CD14-positive monocyte (primary cell): ENCODE results near the gene KCNG2. TPM values are rescaled to one million over a fixed set of nuclear protein-coding genes. Genes with fewer than 3 reads are reported as not detected.

ENCODE experiments used
- DNase-seq, 3 donors: peaks; one replicate each; pipeline ENCODE4 v3.0.0-alpha.2; 2011 to 2022
- H2AFZ ChIP-seq: 2 replicates; pipeline ENCODE4 v1.6.0; 2012; ENCODE audit warnings: mild to moderate bottlenecking, low read depth, low read length, inconsistent platforms; ENCODE audit not compliant: insufficient read depth, poor library complexity, severe bottlenecking
- H3K27ac ChIP-seq, 2 donors: 1 replicate in 1 of 2; 2 replicates in 1 of 2; pipeline ENCODE4 v1.5.1; 2012 to 2013; ENCODE audit warnings: low read length in 2 of 2, control low read depth in 1 of 2, inconsistent platforms in 1 of 2, low read depth in 1 of 2, mild to moderate bottlenecking in 1 of 2
- H3K27me3 ChIP-seq, 2 donors: one replicate each; pipeline versions ENCODE4 v1.6.0 to v1.6.1; 2011 to 2013; ENCODE audit warnings: low read length in 2 of 2; ENCODE audit not compliant: control insufficient read depth in 2 of 2, insufficient read depth in 2 of 2
- H3K36me3 ChIP-seq, 2 donors: replicated peaks in 1 of 2; 1 replicate in 1 of 2; 2 replicates in 1 of 2; pipeline versions ENCODE4 v1.5.1 to v1.6.1; 2012 to 2013; ENCODE audit warnings: low read length in 2 of 2, control low read depth in 1 of 2, inconsistent platforms in 1 of 2, mild to moderate bottlenecking in 1 of 2; ENCODE audit not compliant: insufficient read depth in 2 of 2, control insufficient read depth in 1 of 2
- H3K4me1 ChIP-seq, 2 donors: 1 replicate in 1 of 2; 2 replicates in 1 of 2; pipeline versions ENCODE4 v1.5.1 to v1.6.1; 2012 to 2013; ENCODE audit warnings: low read length in 2 of 2, control low read depth in 1 of 2, inconsistent platforms in 1 of 2, mild to moderate bottlenecking in 1 of 2, moderate library complexity in 1 of 2; ENCODE audit not compliant: insufficient read depth in 2 of 2, control insufficient read depth in 1 of 2
- H3K4me2 ChIP-seq: replicated peaks from 2 replicates; pipeline ENCODE3; 2012; ENCODE audit warnings: low read length, moderate library complexity, mild to moderate bottlenecking; ENCODE audit not compliant: poor library complexity, severe bottlenecking; ENCODE audit errors: extremely low read depth
- H3K4me3 ChIP-seq, 3 experiments: fragments of 200-600 bp in 1 of 3; sonication (generic) in 1 of 3; replicated peaks in 1 of 3; 1 replicate in 2 of 3; 2 replicates in 1 of 3; pipeline ENCODE4 v1.5.1; 2011 to 2013; ENCODE audit warnings: low read length in 3 of 3, mild to moderate bottlenecking in 3 of 3, control low read depth in 2 of 3, low read depth in 2 of 3, inconsistent platforms in 1 of 3, moderate library complexity in 1 of 3
- H3K79me2 ChIP-seq: 2 replicates; pipeline ENCODE4 v1.6.0; 2012; ENCODE audit warnings: mild to moderate bottlenecking, control low read depth, inconsistent platforms, low read length, moderate library complexity; ENCODE audit not compliant: insufficient read depth
- H3K9ac ChIP-seq: 2 replicates; pipeline ENCODE4 v1.6.0; 2017; ENCODE audit warnings: low read length, mild to moderate bottlenecking; ENCODE audit not compliant: insufficient read depth, poor library complexity, severe bottlenecking
- H3K9me3 ChIP-seq, 2 donors: replicated peaks in 1 of 2; 1 replicate in 1 of 2; 2 replicates in 1 of 2; pipeline versions ENCODE4 v1.5.1 to v1.6.1; 2012 to 2013; ENCODE audit warnings: low read length in 2 of 2, control low read depth in 1 of 2; ENCODE audit not compliant: control insufficient read depth in 1 of 2, insufficient read depth in 1 of 2
- H4K20me1 ChIP-seq: 2 replicates; pipeline ENCODE4 v1.6.0; 2012; ENCODE audit warnings: mild to moderate bottlenecking, low read length, control low read depth, moderate library complexity; ENCODE audit not compliant: insufficient read depth
- H3K27ac Mint-ChIP-seq, 7 donors: one replicate each; pipeline ENCODE4 v1.8.0; 2020; ENCODE audit warnings: mild to moderate bottlenecking in 7 of 7, mixed read lengths in 7 of 7, moderate library complexity in 6 of 7, inconsistent platforms in 2 of 7
- H3K27me3 Mint-ChIP-seq, 3 donors: one replicate each; pipeline ENCODE4 v1.8.0; 2021 to 2022; ENCODE audit warnings: low read depth in 3 of 3, mild to moderate bottlenecking in 3 of 3, mixed read lengths in 3 of 3, moderate library complexity in 3 of 3, inconsistent platforms in 1 of 3
- H3K36me3 Mint-ChIP-seq, 2 donors: one replicate each; pipeline ENCODE4 v1.8.0; 2020; ENCODE audit warnings: mixed read lengths in 2 of 2, inconsistent platforms in 1 of 2, mild to moderate bottlenecking in 1 of 2
- H3K4me1 Mint-ChIP-seq: one replicate; pipeline ENCODE4 v1.8.0; 2020; ENCODE audit warnings: mild to moderate bottlenecking, mixed read lengths
- H3K4me3 Mint-ChIP-seq, 2 donors: one replicate each; pipeline ENCODE4 v1.8.0; 2020; ENCODE audit warnings: mild to moderate bottlenecking in 2 of 2, mixed read lengths in 2 of 2, moderate library complexity in 1 of 2
- H3K9me3 Mint-ChIP-seq, 7 donors: one replicate each; pipeline ENCODE4 v1.8.0; 2020 to 2022; ENCODE audit warnings: mixed read lengths in 7 of 7, mild to moderate bottlenecking in 6 of 7, moderate library complexity in 6 of 7, inconsistent platforms in 2 of 7
- CTCF ChIP-seq: fragments of 200-600 bp; IDR thresholded peaks from one replicate; pipeline ENCODE4 v1.8.0; 2022; ENCODE audit warnings: antibody characterized with exemption, mild to moderate bottlenecking
- WGBS: methylation state at CpG from one replicate; pipeline ENCODE4 v1.1.5; 2013; ENCODE audit warnings: missing lambda C conversion rate; ENCODE audit not compliant: insufficient coverage; 5-methylcytosine and 5-hydroxymethylcytosine counted together
- intact Hi-C, 2 donors: fragments of 100-400 bp; cut with micrococcal nuclease; formaldehyde crosslinking; loops; one replicate each; pipeline versions ENCODE4 v1.15.0 to v1.15.1; 2023
- polyA plus RNA-seq, 3 donors: library from polyadenylated mRNA; depleted of rRNA in 1 of 3; unstranded in 2 of 3; stranded (reverse) in 1 of 3; fragments of 300-500 nt in 2 of 3; fragments of >200 nt in 1 of 3; fragmentation: Illumina TruSeq in 2 of 3; gene quantifications; 1 replicate in 2 of 3; 2 replicates in 1 of 3; pipeline ENCODE4 v1.2.3, GENCODE V29; 2012 to 2021

The KCNG2 gene
- polyA plus RNA-seq, 3 donors = 0.04 TPM; not detected in 2

- Histone ChIP-seq H3K9me3 (peaks cover 24 to 33% of the 10 kb centered on the region in 2 donors), H3K79me2 (no peaks in the 10 kb centered on the region), H3K27ac (no peak overlapping the region), H2AFZ (no peak overlapping the region), H3K36me3 (peaks cover 30 to 39% of the 10 kb centered on the region in 2 donors), H3K4me1 (no peaks in the 10 kb centered on the region), H3K4me2 (no peak overlapping the region), H3K9ac (no peak overlapping the region), H4K20me1 (peaks cover 2% of the 10 kb centered on the region), H3K4me3 (no peak overlapping the region), H3K27me3 (no peaks in the 10 kb centered on the region)
- WGBS = 99% methylated on average over 7 of the region's 11 CpGs
- no peak for DNase-seq
- H3K36me3 Mint-ChIP-seq = peaks cover 34 to 42% of the 10 kb centered on the region in 2 donors
- no peaks in the 10 kb centered on the region for H3K4me1 Mint-ChIP-seq
- intact Hi-C loops = no loop called here
- no peak for TF ChIP-seq CTCF
- no peak overlapping the region for H3K4me3 Mint-ChIP-seq
- no peak overlapping the region for H3K27ac Mint-ChIP-seq
- H3K9me3 Mint-ChIP-seq = peaks cover 16 to 42% (median 18%) of the 10 kb centered on the region in 7 donors
- peaks cover 0 to 3% (median 0%) of the 10 kb centered on the region in 3 donors for H3K27me3 Mint-ChIP-seq
These were observed 40.9 kb upstream of the KCNG2 start for GRCh38 chr18:79756826-79757225.

GRCh38 chr18:79760348-79760747, 37.4 kb upstream of the KCNG2 start:
- no peak for DNase-seq
- H3K27ac ChIP-seq = no peak overlapping the region
- Mint-ChIP-seq H3K36me3 (peaks cover 9 to 15% of the 10 kb centered on the region in 2 donors), H3K4me1 (no peaks in the 10 kb centered on the region), H3K9me3 (peaks cover 7 to 27% (median 11%) of the 10 kb centered on the region in 7 donors), H3K27me3 (peaks cover 2 to 6% (median 4%) of the 10 kb centered on the region in 3 donors), H3K4me3 (no peak overlapping the region), H3K27ac (no peak overlapping the region)
- no peak for TF ChIP-seq CTCF
- intact Hi-C loops = no loop called here
- H3K4me3 ChIP-seq = no peak overlapping the region
- WGBS = no CpG with 5 or more reads among the region's 1 CpG
- H3K79me2 ChIP-seq = no peaks in the 10 kb centered on the region
- no peaks in the 10 kb centered on the region for H4K20me1 ChIP-seq
- H3K9me3 ChIP-seq = peaks cover 4 to 8% of the 10 kb centered on the region in 2 donors
- no peaks in the 10 kb centered on the region for H3K4me1 ChIP-seq
- H2AFZ ChIP-seq = no peak overlapping the region
- H3K36me3 ChIP-seq = peaks cover 7 to 11% of the 10 kb centered on the region in 2 donors
- no peak overlapping the region for H3K9ac ChIP-seq
- H3K27me3 ChIP-seq = no peaks in the 10 kb centered on the region
- H3K4me2 ChIP-seq = no peak overlapping the region
